Chondrocyte (in vitro differentiated cells): ENCODE results near the gene NIT2. TPM values are rescaled to one million over a fixed set of nuclear protein-coding genes. Genes with fewer than 3 reads are reported as not detected.
"Not testable (repeated sequence)": the region's sequence is repeated elsewhere in the genome, so short reads cannot be mapped to it uniquely, and the experiment has no call there.

Experiments
- DNase-seq: peaks from one replicate; pipeline ENCODE4 v3.0.0; 2021; ENCODE audit warnings: mixed read lengths, low spot score
- H3K27ac Mint-ChIP-seq: one replicate; pipeline ENCODE4 v1.8.0; 2021; ENCODE audit warnings: mild to moderate bottlenecking, moderate library complexity, mixed read lengths; ENCODE audit not compliant: unreplicated experiment
- H3K27me3 Mint-ChIP-seq: 2 replicates; pipeline ENCODE4 v1.8.0; 2021; ENCODE audit warnings: low read depth, mixed read lengths
- H3K36me3 Mint-ChIP-seq: 2 replicates; pipeline ENCODE4 v1.8.0; 2021; ENCODE audit warnings: low read depth, mixed read lengths
- H3K4me1 Mint-ChIP-seq: 2 replicates; pipeline ENCODE4 v1.8.0; 2021; ENCODE audit warnings: low read depth, mild to moderate bottlenecking, mixed read lengths
- H3K4me3 Mint-ChIP-seq: one replicate; pipeline ENCODE4 v1.8.0; 2021; ENCODE audit warnings: mild to moderate bottlenecking, moderate library complexity, mixed read lengths; ENCODE audit not compliant: unreplicated experiment
- H3K9me3 Mint-ChIP-seq: 2 replicates; pipeline ENCODE4 v1.8.0; 2021; ENCODE audit warnings: low read depth, mixed read lengths
- total RNA-seq: library from RNA; stranded (reverse); gene quantifications from 3 replicates; pipeline ENCODE4 v1.2.1, GENCODE V29; 2021
- TF ChIP-seq, protein P1 (sequence below): fragments of 200-600 bp; sonication (generic); IDR thresholded peaks from 2 replicates; pipeline ENCODE4 v1.5.0; 2021; ENCODE audit warnings: antibody characterized with exemption, mild to moderate bottlenecking, moderate library complexity

Gene NIT2
- total RNA-seq, 1 donor from 2014 or later = 46.6 TPM

DNA sequence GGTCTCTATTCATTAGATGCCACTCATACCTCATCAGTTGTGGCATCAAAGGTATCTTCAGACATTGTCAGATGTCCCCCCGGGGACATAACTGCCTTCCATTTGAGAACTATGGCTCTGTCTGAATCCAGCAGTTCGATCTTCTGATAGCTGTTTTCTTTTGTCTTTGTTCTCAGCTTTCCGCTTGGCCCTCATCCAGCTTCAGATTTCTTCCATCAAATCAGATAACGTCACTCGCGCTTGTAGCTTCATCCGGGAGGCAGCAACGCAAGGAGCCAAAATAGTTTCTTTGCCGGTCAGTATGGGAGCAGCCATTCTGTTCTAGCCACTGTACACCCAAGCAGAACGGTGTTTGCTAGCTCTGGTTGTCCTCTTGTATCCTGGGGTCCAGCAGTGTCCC is 4.4 kb downstream of the NIT2 start:
- H3K4me1 Mint-ChIP-seq = peaks cover 23% of the 10 kb centered on the region

DNA sequence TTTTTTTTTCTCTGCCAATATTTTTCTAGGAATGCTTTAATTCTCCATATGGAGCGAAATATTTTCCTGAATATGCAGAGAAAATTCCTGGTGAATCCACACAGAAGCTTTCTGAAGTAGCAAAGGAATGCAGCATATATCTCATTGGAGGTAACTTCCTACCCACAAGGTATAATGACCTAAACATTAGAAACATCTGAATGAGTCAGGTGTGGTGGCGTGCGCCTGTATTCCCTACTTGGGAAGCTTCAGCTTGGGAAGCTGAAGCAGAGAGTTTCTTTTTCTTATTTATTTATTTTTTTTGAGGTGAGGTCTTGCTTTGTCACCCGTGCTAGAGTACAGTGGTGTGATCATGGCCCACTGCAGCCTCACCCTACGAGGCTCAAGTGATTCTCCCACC is 5.2 kb downstream of the NIT2 start:
- Mint-ChIP-seq H3K9me3 (peaks cover 9% of the 10 kb centered on the region), H3K4me3 (no peak overlapping the region), H3K36me3 (peaks cover 23% of the 10 kb centered on the region)

More for the DNA sequence above, 4.4 kb downstream of the NIT2 start:
- Mint-ChIP-seq H3K36me3 (peaks cover 19% of the 10 kb centered on the region), H3K9me3 (peaks cover 9% of the 10 kb centered on the region), H3K4me3 (no peak overlapping the region), H3K27me3 (no peaks in the 10 kb centered on the region), H3K27ac (peak overlapping the region; percentile 0)
- TF ChIP-seq, protein P1, sequence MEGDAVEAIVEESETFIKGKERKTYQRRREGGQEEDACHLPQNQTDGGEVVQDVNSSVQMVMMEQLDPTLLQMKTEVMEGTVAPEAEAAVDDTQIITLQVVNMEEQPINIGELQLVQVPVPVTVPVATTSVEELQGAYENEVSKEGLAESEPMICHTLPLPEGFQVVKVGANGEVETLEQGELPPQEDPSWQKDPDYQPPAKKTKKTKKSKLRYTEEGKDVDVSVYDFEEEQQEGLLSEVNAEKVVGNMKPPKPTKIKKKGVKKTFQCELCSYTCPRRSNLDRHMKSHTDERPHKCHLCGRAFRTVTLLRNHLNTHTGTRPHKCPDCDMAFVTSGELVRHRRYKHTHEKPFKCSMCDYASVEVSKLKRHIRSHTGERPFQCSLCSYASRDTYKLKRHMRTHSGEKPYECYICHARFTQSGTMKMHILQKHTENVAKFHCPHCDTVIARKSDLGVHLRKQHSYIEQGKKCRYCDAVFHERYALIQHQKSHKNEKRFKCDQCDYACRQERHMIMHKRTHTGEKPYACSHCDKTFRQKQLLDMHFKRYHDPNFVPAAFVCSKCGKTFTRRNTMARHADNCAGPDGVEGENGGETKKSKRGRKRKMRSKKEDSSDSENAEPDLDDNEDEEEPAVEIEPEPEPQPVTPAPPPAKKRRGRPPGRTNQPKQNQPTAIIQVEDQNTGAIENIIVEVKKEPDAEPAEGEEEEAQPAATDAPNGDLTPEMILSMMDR = no peak
- DNase-seq = no peak

DNA sequence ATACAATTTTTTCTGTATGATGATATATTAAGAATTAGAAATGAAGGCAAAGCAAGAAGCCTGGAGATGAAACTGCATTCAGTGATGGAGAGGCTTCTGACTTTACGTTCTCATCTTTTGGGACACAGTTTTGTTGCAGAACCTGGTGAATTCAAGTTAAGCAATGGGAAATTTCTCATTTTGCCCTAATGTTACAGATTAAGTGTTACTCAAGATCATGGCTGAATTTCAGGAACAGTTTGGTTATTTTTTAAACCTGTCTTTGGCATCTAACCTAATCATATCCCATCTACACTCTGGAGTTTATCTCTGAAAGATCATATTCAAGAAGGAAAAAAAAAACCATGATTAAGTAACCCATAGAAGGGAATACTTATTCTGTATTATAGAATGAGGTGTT is 6.0 kb downstream of the NIT2 start:
- Mint-ChIP-seq H3K9me3 (peaks cover 9% of the 10 kb centered on the region), H3K4me1 (peaks cover 12% of the 10 kb centered on the region), H3K4me3 (no peak overlapping the region), H3K36me3 (peaks cover 27% of the 10 kb centered on the region), H3K27me3 (no peaks in the 10 kb centered on the region), H3K27ac (no peak overlapping the region)
- no peak for DNase-seq
- TF ChIP-seq, protein P1 = no peak

More for the DNA sequence above, 5.2 kb downstream of the NIT2 start:
- Mint-ChIP-seq H3K27ac (no peak overlapping the region), H3K27me3 (no peaks in the 10 kb centered on the region), H3K4me1 (peaks cover 18% of the 10 kb centered on the region)
- DNase-seq = no peak
- TF ChIP-seq, protein P1 = no peak

DNA sequence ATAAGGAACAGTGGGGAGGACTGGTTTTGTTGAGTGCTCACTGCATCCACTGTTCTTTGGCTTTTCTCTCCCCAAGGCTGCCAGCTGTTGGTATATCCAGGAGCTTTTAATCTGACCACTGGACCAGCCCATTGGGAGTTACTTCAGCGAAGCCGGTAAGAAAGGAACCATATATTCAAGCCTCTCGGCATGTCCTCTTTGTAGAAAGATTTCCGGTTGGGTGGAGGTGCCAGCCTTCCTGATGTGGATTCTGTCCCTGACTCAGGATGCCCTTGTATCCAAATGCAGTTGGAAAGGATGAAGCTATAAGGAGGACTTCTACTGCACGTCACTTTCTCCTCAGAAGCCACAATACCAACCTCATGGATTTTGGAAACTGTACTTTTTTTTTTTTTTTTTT is 14.2 kb downstream of the NIT2 start:
- TF ChIP-seq, protein P1 = no peak
- no peak for DNase-seq
- Mint-ChIP-seq H3K36me3 (peaks cover 53% of the 10 kb centered on the region), H3K27ac (no peak overlapping the region), H3K9me3 (peaks cover 3% of the 10 kb centered on the region), H3K4me1 (no peaks in the 10 kb centered on the region), H3K27me3 (no peaks in the 10 kb centered on the region), H3K4me3 (no peak overlapping the region)

GRCh38 chr3:100351770-100352169 is 17.2 kb downstream of the NIT2 start:
- peaks cover 47% of the 10 kb centered on the region for H3K36me3 Mint-ChIP-seq
- not testable (repeated sequence) for H3K27ac Mint-ChIP-seq, H3K27me3 Mint-ChIP-seq, H3K4me1 Mint-ChIP-seq, H3K4me3 Mint-ChIP-seq, H3K9me3 Mint-ChIP-seq, DNase-seq
